HG03159 (cell line): ENCODE results near the gene SMC5.
"Not testable (repeated sequence)": the region's sequence is repeated elsewhere in the genome, so short reads cannot be mapped to it uniquely, and the experiment has no call there.

Experiments
- ATAC-seq: cut with Tn5 transposase; IDR thresholded peaks from one replicate; pipeline ENCODE4 v1.9.1; 2021; ENCODE audit warnings: mild to moderate bottlenecking, moderate library complexity; ENCODE audit not compliant: unreplicated experiment

SMC5 gene

GRCh38 chr9:70262948-70263347 lies 4.2 kb downstream of the SMC5 start:
- ATAC-seq, result no peak

GRCh38 chr9:70263421-70263820 lies 4.6 kb downstream of the SMC5 start:
- no peak for ATAC-seq

GRCh38 chr9:70278305-70278704 lies 19.5 kb downstream of the SMC5 start:
- ATAC-seq, result no peak

- ATAC-seq, result no peak
Observed at GRCh38 chr9:70283848-70284247, 25.1 kb downstream of the SMC5 start.

GRCh38 chr9:70285246-70285645 lies 26.5 kb downstream of the SMC5 start:
- no peak for ATAC-seq

GRCh38 chr9:70285981-70286598 lies 27.3 kb downstream of the SMC5 start:
- ATAC-seq, result no peak

- ATAC-seq, result no peak
Observed at GRCh38 chr9:70290626-70291025, 31.8 kb downstream of the SMC5 start.

- ATAC-seq, result no peak
Observed at GRCh38 chr9:70291446-70291845, 32.7 kb downstream of the SMC5 start.

- ATAC-seq, result no peak
Observed at GRCh38 chr9:70292253-70292652, 33.5 kb downstream of the SMC5 start.

GRCh38 chr9:70293214-70293613 lies 34.4 kb downstream of the SMC5 start:
- ATAC-seq, result no peak

- no peak for ATAC-seq
Observed at GRCh38 chr9:70297141-70297540, 38.4 kb downstream of the SMC5 start.

- ATAC-seq, result no peak
Observed at GRCh38 chr9:70298245-70298771, 39.5 kb downstream of the SMC5 start.

- ATAC-seq, result no peak
Observed at GRCh38 chr9:70303268-70303667, 44.5 kb downstream of the SMC5 start.

- ATAC-seq, result no peak
Observed at GRCh38 chr9:70304810-70305209, 46.0 kb downstream of the SMC5 start.

- ATAC-seq, result no peak
Observed at GRCh38 chr9:70315389-70315788, 56.6 kb downstream of the SMC5 start.

GRCh38 chr9:70318002-70318401 lies 59.2 kb downstream of the SMC5 start:
- ATAC-seq, result no peak

GRCh38 chr9:70322096-70322495 lies 63.3 kb downstream of the SMC5 start:
- ATAC-seq, result no peak

- ATAC-seq, result no peak
Observed at GRCh38 chr9:70324963-70325362, 66.2 kb downstream of the SMC5 start.

- ATAC-seq, result not testable (repeated sequence)
Observed at GRCh38 chr9:70328625-70329024, 69.8 kb downstream of the SMC5 start.

GRCh38 chr9:70340572-70340971 lies 81.8 kb downstream of the SMC5 start:
- no peak for ATAC-seq

- no peak for ATAC-seq
Observed at GRCh38 chr9:70347046-70347445, 88.3 kb downstream of the SMC5 start.

GRCh38 chr9:70352356-70352755 lies 93.6 kb downstream of the SMC5 start:
- no peak for ATAC-seq

GRCh38 chr9:70352802-70353201 lies 94.0 kb downstream of the SMC5 start:
- ATAC-seq, result no peak
